ENCODE data around the gene ORC3.

GRCh38 chr6:87551799-87552198 is 38.1 kb upstream of the ORC3 start:
- no peak for TF ChIP-seq CTCF (IDR thresholded peaks at IDR 0.05)
- TF ChIP-seq POLR2A (IDR thresholded peaks at IDR 0.05), result no peak

Data from adrenal gland (tissue), 5 donors.